IPS-NIHi7 (cell line): ENCODE results near the gene KDM3A.

Experiments
- DNase-seq: peaks from one replicate; pipeline ENCODE4 v3.0.0; 2012; ENCODE audit warnings: mixed read lengths; ENCODE audit errors: extremely low spot score

The KDM3A gene

GRCh38 chr2:86440631-86441391, at the start of gene KDM3A:
TSS of gene KDM3A (plus strand) at chr2:86441371. CDS start at chr2:86442048, 677 bp downstream.
- peak; percentile 94 for DNase-seq

- DNase-seq: no peak
These were observed 48.2 kb upstream of the KDM3A start for GRCh38 chr2:86392873-86393518.

GRCh38 chr2:86393521-86394491, 47.4 kb upstream of the KDM3A start:
- DNase-seq: no peak

GRCh38 chr2:86396291-86396785, 44.8 kb upstream of the KDM3A start:
- peak; percentile 46 for DNase-seq

GRCh38 chr2:86397986-86398385, 43.2 kb upstream of the KDM3A start:
- DNase-seq: no peak

GRCh38 chr2:86398500-86399474, 42.4 kb upstream of the KDM3A start:
- no peak for DNase-seq

GRCh38 chr2:86400321-86400720, 40.9 kb upstream of the KDM3A start:
- DNase-seq: no peak

GRCh38 chr2:86410581-86410980, 30.6 kb upstream of the KDM3A start:
- no peak for DNase-seq

- no peak for DNase-seq
These were observed 29.8 kb upstream of the KDM3A start for GRCh38 chr2:86411396-86411795.

GRCh38 chr2:86412007-86412406, 29.2 kb upstream of the KDM3A start:
- no peak for DNase-seq

- no peak for DNase-seq
These were observed 27.7 kb upstream of the KDM3A start for GRCh38 chr2:86413296-86414094.

- no peak for DNase-seq
These were observed 26.2 kb upstream of the KDM3A start for GRCh38 chr2:86414996-86415395.

- DNase-seq: no peak
These were observed 25.0 kb upstream of the KDM3A start for GRCh38 chr2:86416146-86416545.

GRCh38 chr2:86417961-86418360, 23.2 kb upstream of the KDM3A start:
- DNase-seq: no peak

- no peak for DNase-seq
These were observed 20.3 kb upstream of the KDM3A start for GRCh38 chr2:86420913-86421312.

- DNase-seq: no peak
These were observed 14.9 kb upstream of the KDM3A start for GRCh38 chr2:86426271-86426670.

- DNase-seq: no peak
These were observed 11.8 kb upstream of the KDM3A start for GRCh38 chr2:86429335-86429734.

GRCh38 chr2:86430368-86430767, 10.8 kb upstream of the KDM3A start:
- no peak for DNase-seq

- DNase-seq: no peak
These were observed 8.0 kb upstream of the KDM3A start for GRCh38 chr2:86433137-86433536.

GRCh38 chr2:86434290-86434689, 6.9 kb upstream of the KDM3A start:
- DNase-seq: no peak
